Suprapubic skin (tissue), 4 donors: Measurements from ENCODE around the gene STYXL2.

ENCODE experiments used
- POLR2A ChIP-seq, 2 donors: fragments of 450-650 bp; IDR thresholded peaks; one replicate each; pipeline ENCODE4 v1.6.1; 2017; ENCODE audit warnings: antibody characterized with exemption in 2 of 2, mild to moderate bottlenecking in 2 of 2, moderate library complexity in 2 of 2
- POLR2AphosphoS5 ChIP-seq, 3 donors: sonication (generic); formaldehyde crosslinking; IDR thresholded peaks; one replicate each; pipeline ENCODE4 v1.6.1; 2017; ENCODE audit warnings: antibody characterized with exemption in 3 of 3
- TF ChIP-seq, protein P1 (sequence below), 2 donors: fragments of 200-600 bp in 1 of 2; fragments of 450-650 bp in 1 of 2; sonication (generic) in 1 of 2; IDR thresholded peaks; one replicate each; pipeline ENCODE4 v1.5.1; 2016 to 2019; ENCODE audit warnings: antibody characterized with exemption in 2 of 2, mild to moderate bottlenecking in 1 of 2, moderate library complexity in 1 of 2

DNA sequence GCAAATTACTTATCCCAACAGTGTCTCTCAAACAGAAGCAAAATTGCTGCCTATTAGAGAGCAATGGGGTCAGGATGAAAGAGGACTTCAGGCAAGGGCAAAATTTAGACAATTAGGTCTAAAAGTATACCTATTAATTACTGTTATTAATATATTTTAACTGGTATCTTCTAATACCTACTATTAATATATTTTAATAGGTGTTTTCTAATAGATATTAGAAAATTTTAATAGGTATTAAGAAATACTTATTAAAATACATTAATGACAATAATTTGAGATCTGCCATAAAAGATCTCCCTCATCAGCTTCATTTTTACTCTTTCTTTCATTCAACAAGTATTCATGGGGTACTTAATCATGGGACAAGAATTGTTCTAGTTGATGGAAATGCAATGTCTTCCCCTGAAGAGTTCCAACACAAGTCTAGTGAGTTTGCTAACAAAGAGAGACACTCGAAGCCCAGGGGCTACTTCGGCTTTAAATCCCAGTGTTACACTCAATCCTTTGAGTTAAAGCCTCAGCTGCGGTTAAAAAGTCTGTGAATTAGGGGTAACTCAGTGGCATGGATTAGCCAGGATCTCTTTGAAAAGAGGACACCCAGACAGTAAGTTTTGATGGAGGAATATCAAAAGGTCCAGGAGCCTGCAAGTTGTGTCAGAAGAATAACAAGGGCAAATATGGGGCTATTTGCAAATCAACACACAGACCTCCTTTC, 44.1 kb downstream of the STYXL2 start:
- TF ChIP-seq, protein P1, sequence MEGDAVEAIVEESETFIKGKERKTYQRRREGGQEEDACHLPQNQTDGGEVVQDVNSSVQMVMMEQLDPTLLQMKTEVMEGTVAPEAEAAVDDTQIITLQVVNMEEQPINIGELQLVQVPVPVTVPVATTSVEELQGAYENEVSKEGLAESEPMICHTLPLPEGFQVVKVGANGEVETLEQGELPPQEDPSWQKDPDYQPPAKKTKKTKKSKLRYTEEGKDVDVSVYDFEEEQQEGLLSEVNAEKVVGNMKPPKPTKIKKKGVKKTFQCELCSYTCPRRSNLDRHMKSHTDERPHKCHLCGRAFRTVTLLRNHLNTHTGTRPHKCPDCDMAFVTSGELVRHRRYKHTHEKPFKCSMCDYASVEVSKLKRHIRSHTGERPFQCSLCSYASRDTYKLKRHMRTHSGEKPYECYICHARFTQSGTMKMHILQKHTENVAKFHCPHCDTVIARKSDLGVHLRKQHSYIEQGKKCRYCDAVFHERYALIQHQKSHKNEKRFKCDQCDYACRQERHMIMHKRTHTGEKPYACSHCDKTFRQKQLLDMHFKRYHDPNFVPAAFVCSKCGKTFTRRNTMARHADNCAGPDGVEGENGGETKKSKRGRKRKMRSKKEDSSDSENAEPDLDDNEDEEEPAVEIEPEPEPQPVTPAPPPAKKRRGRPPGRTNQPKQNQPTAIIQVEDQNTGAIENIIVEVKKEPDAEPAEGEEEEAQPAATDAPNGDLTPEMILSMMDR (IDR thresholded peaks at IDR 0.05): no peak
- no peak for TF ChIP-seq POLR2A (IDR thresholded peaks at IDR 0.05)
- TF ChIP-seq POLR2AphosphoS5 (IDR thresholded peaks at IDR 0.05): no peak
